HEK293 (cell line): ENCODE data around the gene NLK.

ENCODE experiments used
- ZNF133 ChIP-seq: fragments of 450-650 bp; formaldehyde crosslinking; IDR thresholded peaks from 2 replicates; pipeline ENCODE4 v1.5.1; 2016; ENCODE audit warnings: missing biosample characterization, missing genetic modification characterization
- ZNF311 ChIP-seq: fragments of 450-650 bp; formaldehyde crosslinking; IDR thresholded peaks from 2 replicates; pipeline ENCODE4 v1.5.1; 2017; ENCODE audit warnings: missing biosample characterization, missing genetic modification characterization, borderline replicate concordance
- ZNF350 ChIP-seq: fragments of 450-650 bp; formaldehyde crosslinking; IDR thresholded peaks from 2 replicates; pipeline ENCODE4 v1.5.0; 2017; ENCODE audit warnings: missing biosample characterization, mild to moderate bottlenecking, missing genetic modification characterization
- ZNF571 ChIP-seq: fragments of 450-650 bp; formaldehyde crosslinking; IDR thresholded peaks from 2 replicates; pipeline ENCODE4 v1.5.0; 2017; ENCODE audit warnings: missing biosample characterization, missing genetic modification characterization
- TF ChIP-seq, protein P1 (sequence below): fragments of 450-650 bp; formaldehyde crosslinking; IDR thresholded peaks from 2 replicates; pipeline ENCODE4 v1.5.1; 2016; ENCODE audit warnings: missing biosample characterization, missing genetic modification characterization
- TF ChIP-seq, protein P2 (sequence below): fragments of 450-650 bp; formaldehyde crosslinking; IDR thresholded peaks from 2 replicates; pipeline ENCODE4 v1.5.1; 2016; ENCODE audit warnings: missing biosample characterization, missing genetic modification characterization
- TF ChIP-seq, protein P3 (sequence below): fragments of 450-650 bp; formaldehyde crosslinking; IDR thresholded peaks from 2 replicates; pipeline ENCODE4 v1.5.1; 2016; ENCODE audit warnings: missing biosample characterization, missing genetic modification characterization, low read depth

GRCh38 chr17:28115046-28115445, 72.6 kb downstream of the NLK start:
- TF ChIP-seq, protein P1, sequence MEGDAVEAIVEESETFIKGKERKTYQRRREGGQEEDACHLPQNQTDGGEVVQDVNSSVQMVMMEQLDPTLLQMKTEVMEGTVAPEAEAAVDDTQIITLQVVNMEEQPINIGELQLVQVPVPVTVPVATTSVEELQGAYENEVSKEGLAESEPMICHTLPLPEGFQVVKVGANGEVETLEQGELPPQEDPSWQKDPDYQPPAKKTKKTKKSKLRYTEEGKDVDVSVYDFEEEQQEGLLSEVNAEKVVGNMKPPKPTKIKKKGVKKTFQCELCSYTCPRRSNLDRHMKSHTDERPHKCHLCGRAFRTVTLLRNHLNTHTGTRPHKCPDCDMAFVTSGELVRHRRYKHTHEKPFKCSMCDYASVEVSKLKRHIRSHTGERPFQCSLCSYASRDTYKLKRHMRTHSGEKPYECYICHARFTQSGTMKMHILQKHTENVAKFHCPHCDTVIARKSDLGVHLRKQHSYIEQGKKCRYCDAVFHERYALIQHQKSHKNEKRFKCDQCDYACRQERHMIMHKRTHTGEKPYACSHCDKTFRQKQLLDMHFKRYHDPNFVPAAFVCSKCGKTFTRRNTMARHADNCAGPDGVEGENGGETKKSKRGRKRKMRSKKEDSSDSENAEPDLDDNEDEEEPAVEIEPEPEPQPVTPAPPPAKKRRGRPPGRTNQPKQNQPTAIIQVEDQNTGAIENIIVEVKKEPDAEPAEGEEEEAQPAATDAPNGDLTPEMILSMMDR (tag by site-specific recombination), result no peak
- TF ChIP-seq ZNF571 (tag by site-specific recombination), result no peak
- TF ChIP-seq, protein P2, sequence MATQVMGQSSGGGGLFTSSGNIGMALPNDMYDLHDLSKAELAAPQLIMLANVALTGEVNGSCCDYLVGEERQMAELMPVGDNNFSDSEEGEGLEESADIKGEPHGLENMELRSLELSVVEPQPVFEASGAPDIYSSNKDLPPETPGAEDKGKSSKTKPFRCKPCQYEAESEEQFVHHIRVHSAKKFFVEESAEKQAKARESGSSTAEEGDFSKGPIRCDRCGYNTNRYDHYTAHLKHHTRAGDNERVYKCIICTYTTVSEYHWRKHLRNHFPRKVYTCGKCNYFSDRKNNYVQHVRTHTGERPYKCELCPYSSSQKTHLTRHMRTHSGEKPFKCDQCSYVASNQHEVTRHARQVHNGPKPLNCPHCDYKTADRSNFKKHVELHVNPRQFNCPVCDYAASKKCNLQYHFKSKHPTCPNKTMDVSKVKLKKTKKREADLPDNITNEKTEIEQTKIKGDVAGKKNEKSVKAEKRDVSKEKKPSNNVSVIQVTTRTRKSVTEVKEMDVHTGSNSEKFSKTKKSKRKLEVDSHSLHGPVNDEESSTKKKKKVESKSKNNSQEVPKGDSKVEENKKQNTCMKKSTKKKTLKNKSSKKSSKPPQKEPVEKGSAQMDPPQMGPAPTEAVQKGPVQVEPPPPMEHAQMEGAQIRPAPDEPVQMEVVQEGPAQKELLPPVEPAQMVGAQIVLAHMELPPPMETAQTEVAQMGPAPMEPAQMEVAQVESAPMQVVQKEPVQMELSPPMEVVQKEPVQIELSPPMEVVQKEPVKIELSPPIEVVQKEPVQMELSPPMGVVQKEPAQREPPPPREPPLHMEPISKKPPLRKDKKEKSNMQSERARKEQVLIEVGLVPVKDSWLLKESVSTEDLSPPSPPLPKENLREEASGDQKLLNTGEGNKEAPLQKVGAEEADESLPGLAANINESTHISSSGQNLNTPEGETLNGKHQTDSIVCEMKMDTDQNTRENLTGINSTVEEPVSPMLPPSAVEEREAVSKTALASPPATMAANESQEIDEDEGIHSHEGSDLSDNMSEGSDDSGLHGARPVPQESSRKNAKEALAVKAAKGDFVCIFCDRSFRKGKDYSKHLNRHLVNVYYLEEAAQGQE (tag by site-specific recombination), result no peak
- TF ChIP-seq, protein P3, sequence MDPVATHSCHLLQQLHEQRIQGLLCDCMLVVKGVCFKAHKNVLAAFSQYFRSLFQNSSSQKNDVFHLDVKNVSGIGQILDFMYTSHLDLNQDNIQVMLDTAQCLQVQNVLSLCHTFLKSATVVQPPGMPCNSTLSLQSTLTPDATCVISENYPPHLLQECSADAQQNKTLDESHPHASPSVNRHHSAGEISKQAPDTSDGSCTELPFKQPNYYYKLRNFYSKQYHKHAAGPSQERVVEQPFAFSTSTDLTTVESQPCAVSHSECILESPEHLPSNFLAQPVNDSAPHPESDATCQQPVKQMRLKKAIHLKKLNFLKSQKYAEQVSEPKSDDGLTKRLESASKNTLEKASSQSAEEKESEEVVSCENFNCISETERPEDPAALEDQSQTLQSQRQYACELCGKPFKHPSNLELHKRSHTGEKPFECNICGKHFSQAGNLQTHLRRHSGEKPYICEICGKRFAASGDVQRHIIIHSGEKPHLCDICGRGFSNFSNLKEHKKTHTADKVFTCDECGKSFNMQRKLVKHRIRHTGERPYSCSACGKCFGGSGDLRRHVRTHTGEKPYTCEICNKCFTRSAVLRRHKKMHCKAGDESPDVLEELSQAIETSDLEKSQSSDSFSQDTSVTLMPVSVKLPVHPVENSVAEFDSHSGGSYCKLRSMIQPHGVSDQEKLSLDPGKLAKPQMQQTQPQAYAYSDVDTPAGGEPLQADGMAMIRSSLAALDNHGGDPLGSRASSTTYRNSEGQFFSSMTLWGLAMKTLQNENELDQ (tag by site-specific recombination), result no peak
- no peak for TF ChIP-seq ZNF350 (tag by site-specific recombination)
- TF ChIP-seq ZNF311 (tag by site-specific recombination), result no peak
- TF ChIP-seq ZNF133 (tag by site-specific recombination), result no peak
